ENCODE data around the gene TPRG1.

Gene TPRG1

GRCh38 chr3:189166321-189166720 is 5.5 kb upstream of the TPRG1 start:
- no peak overlapping the region for H3K27ac ChIP-seq (ENCODE audit: low read depth, low read length, severe bottlenecking)
- H3K9me3 ChIP-seq (ENCODE audit: control insufficient read depth, low read length): no peaks in the 10 kb centered on the region
- 92 to 94% methylated on average over 2 to 3 of the region's 5 CpGs for WGBS, 2 experiments (ENCODE audit: insufficient coverage in 2 of 2)
- H3K4me3 ChIP-seq (ENCODE audit: extremely low read depth, insufficient read depth, low read length, poor library complexity, severe bottlenecking): no peak overlapping the region
- H3K36me3 ChIP-seq (ENCODE audit: control insufficient read depth, insufficient read depth, low read length): no peaks in the 10 kb centered on the region
- H3K4me1 ChIP-seq (ENCODE audit: control insufficient read depth, insufficient read depth, low read length, poor library complexity, severe bottlenecking): no peaks in the 10 kb centered on the region

DNA sequence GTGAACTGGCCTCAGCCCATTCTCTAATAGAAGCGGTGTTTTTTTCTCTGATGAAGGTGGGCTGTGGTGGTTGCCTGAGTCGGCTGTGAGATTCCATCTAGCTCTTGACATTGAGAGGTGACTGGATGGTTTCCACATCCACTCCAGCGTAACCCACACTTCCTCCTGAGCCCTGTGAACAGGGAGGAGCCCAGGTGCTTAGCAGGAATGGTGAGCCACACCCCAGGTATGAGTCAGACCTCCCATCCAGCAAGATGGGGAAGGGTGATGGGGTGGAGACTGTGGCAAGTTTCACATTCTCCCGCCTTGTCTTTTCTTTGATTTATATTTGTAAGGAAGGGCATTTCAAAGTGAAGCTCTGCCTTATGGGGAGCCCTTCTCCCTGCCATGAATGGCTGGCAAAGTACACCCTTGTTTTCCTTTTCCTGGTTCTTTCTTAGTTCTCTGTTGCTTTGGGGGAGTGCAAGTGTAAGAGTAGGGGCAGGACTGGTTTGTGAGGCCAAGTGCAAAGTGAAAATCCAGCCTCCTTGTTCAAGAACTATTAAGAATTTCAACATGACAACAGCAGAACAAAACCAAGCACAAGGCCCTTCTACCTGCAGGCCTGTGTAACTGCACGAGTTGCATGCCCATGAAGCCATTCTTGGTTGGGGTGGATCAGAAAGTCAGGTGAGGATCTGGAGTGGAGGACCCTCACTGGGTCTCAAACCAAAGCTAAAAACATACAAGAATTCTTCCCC is 4.6 kb upstream of the TPRG1 start:
- Histone ChIP-seq H3K4me3 (ENCODE audit: extremely low read depth, insufficient read depth, low read length, poor library complexity, severe bottlenecking) (no peak overlapping the region), H3K27ac (ENCODE audit: low read depth, low read length, severe bottlenecking) (no peak overlapping the region)
- 87 to 100% methylated on average over 1 to 4 of the region's 5 CpGs for WGBS, 2 experiments (ENCODE audit: insufficient coverage in 2 of 2)

DNA sequence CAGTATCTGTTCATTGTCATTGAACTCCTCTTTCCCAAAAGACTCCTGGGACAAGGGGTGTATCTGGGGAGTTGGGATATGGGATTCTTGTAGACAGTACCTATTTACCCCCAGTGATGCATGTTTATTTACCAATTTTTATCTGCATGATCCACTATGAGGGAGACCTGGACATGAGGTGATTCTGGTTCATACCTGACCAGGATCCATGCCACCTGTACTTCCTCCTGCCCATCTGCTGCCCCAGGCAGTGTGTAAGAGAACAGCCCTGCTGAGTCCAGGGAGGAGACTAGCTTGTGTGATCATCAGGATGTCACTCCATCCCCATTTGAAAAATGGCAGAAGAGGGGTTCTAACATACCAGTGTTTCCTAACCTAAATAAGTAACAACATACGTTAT is 3.1 kb upstream of the TPRG1 start:
- WGBS, 2 experiments (ENCODE audit: insufficient coverage in 2 of 2): no CpG with 5 or more reads among the region's 1 CpG
- Histone ChIP-seq H3K4me3 (ENCODE audit: extremely low read depth, insufficient read depth, low read length, poor library complexity, severe bottlenecking) (no peak overlapping the region), H3K36me3 (ENCODE audit: control insufficient read depth, insufficient read depth, low read length) (no peaks in the 10 kb centered on the region), H3K27ac (ENCODE audit: low read depth, low read length, severe bottlenecking) (no peak overlapping the region), H3K4me1 (ENCODE audit: control insufficient read depth, insufficient read depth, low read length, poor library complexity, severe bottlenecking) (no peaks in the 10 kb centered on the region), H3K9me3 (ENCODE audit: control insufficient read depth, low read length) (no peaks in the 10 kb centered on the region)

More for the DNA sequence above, 4.6 kb upstream of the TPRG1 start:
- no peaks in the 10 kb centered on the region for H3K4me1 ChIP-seq (ENCODE audit: control insufficient read depth, insufficient read depth, low read length, poor library complexity, severe bottlenecking)
- H3K36me3 ChIP-seq (ENCODE audit: control insufficient read depth, insufficient read depth, low read length): no peaks in the 10 kb centered on the region
- H3K9me3 ChIP-seq (ENCODE audit: control insufficient read depth, low read length): no peaks in the 10 kb centered on the region

- Histone ChIP-seq H3K4me1 (ENCODE audit: control insufficient read depth, insufficient read depth, low read length, poor library complexity, severe bottlenecking) (no peaks in the 10 kb centered on the region), H3K27ac (ENCODE audit: low read depth, low read length, severe bottlenecking) (no peak overlapping the region), H3K9me3 (ENCODE audit: control insufficient read depth, low read length) (no peaks in the 10 kb centered on the region), H3K36me3 (ENCODE audit: control insufficient read depth, insufficient read depth, low read length) (no peaks in the 10 kb centered on the region), H3K4me3 (ENCODE audit: extremely low read depth, insufficient read depth, low read length, poor library complexity, severe bottlenecking) (no peak overlapping the region)
- 82 to 85% methylated on average over 5 to 6 of the region's 6 CpGs for WGBS, 2 experiments (ENCODE audit: insufficient coverage in 2 of 2)
Measured at GRCh38 chr3:189169728-189170127, 2.0 kb upstream of the TPRG1 start.

DNA sequence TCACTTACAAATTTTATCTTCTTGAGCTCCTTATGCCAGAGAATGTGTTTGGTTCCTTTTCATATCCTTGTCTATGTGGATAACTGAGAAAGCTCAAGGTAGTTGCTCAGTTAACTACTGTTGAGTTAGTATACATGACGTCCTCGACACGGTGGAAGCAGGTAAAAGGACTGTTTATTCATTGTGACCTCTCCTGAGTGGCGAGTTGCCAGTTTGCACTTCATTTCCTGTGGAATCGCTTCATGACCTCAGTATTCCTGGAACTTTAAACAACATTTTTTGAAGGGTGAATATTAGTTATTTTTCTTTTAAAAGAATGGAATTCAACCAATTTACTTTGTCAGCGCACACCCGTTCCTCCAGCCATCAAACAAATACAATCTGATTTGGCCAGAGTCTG is 1.2 kb upstream of the TPRG1 start:
- no peak overlapping the region for H3K27ac ChIP-seq (ENCODE audit: low read depth, low read length, severe bottlenecking)
- 92 to 98% methylated on average over 4 of the region's 7 CpGs for WGBS, 2 experiments (ENCODE audit: insufficient coverage in 2 of 2)
- H3K4me3 ChIP-seq (ENCODE audit: extremely low read depth, insufficient read depth, low read length, poor library complexity, severe bottlenecking): no peak overlapping the region
- H3K4me1 ChIP-seq (ENCODE audit: control insufficient read depth, insufficient read depth, low read length, poor library complexity, severe bottlenecking): no peaks in the 10 kb centered on the region
- H3K9me3 ChIP-seq (ENCODE audit: control insufficient read depth, low read length): no peaks in the 10 kb centered on the region
- no peaks in the 10 kb centered on the region for H3K36me3 ChIP-seq (ENCODE audit: control insufficient read depth, insufficient read depth, low read length)

DNA sequence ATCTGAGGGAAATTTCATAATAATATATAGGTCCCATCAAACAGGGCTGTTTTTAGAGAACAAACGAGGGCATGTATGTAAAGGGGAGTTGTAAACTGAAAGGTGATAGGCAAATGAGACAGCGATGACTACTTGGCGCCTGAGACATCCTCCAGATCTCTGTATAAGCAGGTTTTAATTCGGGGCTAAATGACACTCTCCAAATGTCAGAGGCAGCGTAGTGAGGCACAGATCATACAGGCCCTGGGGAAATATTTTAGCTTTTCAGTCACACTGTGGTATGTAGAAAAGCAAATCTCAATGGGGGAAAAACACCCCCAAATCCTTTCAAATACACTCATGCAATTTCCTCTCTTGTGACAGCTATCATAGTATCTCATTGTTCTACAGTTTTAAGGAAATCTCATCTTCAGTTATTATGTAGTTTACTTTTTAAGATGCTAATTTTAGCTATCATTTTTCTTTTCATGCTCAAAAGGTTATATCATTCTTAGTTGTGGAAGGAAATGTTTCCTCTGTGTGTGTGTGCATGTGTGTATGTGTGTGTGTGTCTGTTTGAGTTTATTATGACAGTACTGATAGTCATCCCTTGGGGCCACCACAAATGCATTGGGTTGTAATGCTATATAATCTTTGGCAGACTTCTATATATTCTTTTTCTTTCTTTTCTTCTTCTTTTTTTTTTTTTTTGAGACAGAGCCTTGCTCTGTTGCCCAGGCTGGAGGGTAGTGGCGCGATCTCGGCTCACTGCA is 1.1 kb downstream of the TPRG1 start:
- Histone ChIP-seq H3K27ac (ENCODE audit: low read depth, low read length, severe bottlenecking) (no peak overlapping the region), H3K36me3 (ENCODE audit: control insufficient read depth, insufficient read depth, low read length) (no peaks in the 10 kb centered on the region), H3K4me1 (ENCODE audit: control insufficient read depth, insufficient read depth, low read length, poor library complexity, severe bottlenecking) (no peaks in the 10 kb centered on the region), H3K9me3 (ENCODE audit: control insufficient read depth, low read length) (no peaks in the 10 kb centered on the region), H3K4me3 (ENCODE audit: extremely low read depth, insufficient read depth, low read length, poor library complexity, severe bottlenecking) (no peak overlapping the region)
- 85 to 95% methylated on average over 3 to 5 of the region's 8 CpGs for WGBS, 2 experiments (ENCODE audit: insufficient coverage in 2 of 2)

GRCh38 chr3:189184566-189184965 is 12.8 kb downstream of the TPRG1 start:
- H3K4me3 ChIP-seq (ENCODE audit: extremely low read depth, insufficient read depth, low read length, poor library complexity, severe bottlenecking): no peak overlapping the region
- no peaks in the 10 kb centered on the region for H3K4me1 ChIP-seq (ENCODE audit: control insufficient read depth, insufficient read depth, low read length, poor library complexity, severe bottlenecking)
- peaks cover 17% of the 10 kb centered on the region for H3K9me3 ChIP-seq (ENCODE audit: control insufficient read depth, low read length)
- no peak overlapping the region for H3K27ac ChIP-seq (ENCODE audit: low read depth, low read length, severe bottlenecking)
- no peaks in the 10 kb centered on the region for H3K36me3 ChIP-seq (ENCODE audit: control insufficient read depth, insufficient read depth, low read length)
- WGBS, 2 experiments (ENCODE audit: insufficient coverage in 2 of 2): 86 to 95% methylated on average over 6 to 7 of the region's 7 CpGs

DNA sequence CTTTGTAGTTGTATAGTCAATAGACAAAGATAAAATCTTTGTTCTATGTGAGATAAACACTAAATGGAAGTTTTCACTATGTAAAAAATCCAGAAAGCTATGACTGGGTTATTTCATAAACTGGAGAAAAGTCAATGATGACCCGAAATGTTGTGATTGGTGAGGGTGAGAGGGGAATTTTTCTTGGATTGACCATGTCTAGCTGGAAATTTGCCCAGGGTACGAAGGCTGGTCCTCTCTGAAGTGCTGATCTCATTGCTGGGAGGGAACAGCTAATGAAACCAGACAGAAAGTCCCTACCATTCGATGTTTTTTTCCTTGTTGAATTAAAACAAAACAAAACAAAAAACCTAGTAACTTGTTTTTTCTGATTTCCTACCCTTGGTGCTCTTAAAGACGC is 14.3 kb downstream of the TPRG1 start:
- 88 to 93% methylated on average over 2 to 3 of the region's 4 CpGs for WGBS, 2 experiments (ENCODE audit: insufficient coverage in 2 of 2)
- H3K9me3 ChIP-seq (ENCODE audit: control insufficient read depth, low read length): peaks cover 8% of the 10 kb centered on the region
- no peaks in the 10 kb centered on the region for H3K4me1 ChIP-seq (ENCODE audit: control insufficient read depth, insufficient read depth, low read length, poor library complexity, severe bottlenecking)
- no peak overlapping the region for H3K27ac ChIP-seq (ENCODE audit: low read depth, low read length, severe bottlenecking)
- H3K4me3 ChIP-seq (ENCODE audit: extremely low read depth, insufficient read depth, low read length, poor library complexity, severe bottlenecking): no peak overlapping the region
- no peaks in the 10 kb centered on the region for H3K36me3 ChIP-seq (ENCODE audit: control insufficient read depth, insufficient read depth, low read length)

- Histone ChIP-seq H3K36me3 (ENCODE audit: control insufficient read depth, insufficient read depth, low read length) (no peaks in the 10 kb centered on the region), H3K27ac (ENCODE audit: low read depth, low read length, severe bottlenecking) (no peak overlapping the region), H3K4me3 (ENCODE audit: extremely low read depth, insufficient read depth, low read length, poor library complexity, severe bottlenecking) (no peak overlapping the region), H3K9me3 (ENCODE audit: control insufficient read depth, low read length) (no peaks in the 10 kb centered on the region), H3K4me1 (ENCODE audit: control insufficient read depth, insufficient read depth, low read length, poor library complexity, severe bottlenecking) (no peaks in the 10 kb centered on the region)
Measured at GRCh38 chr3:189188466-189188865, 16.7 kb downstream of the TPRG1 start.

GRCh38 chr3:189192725-189193124 is 21.0 kb downstream of the TPRG1 start:
- no peak overlapping the region for H3K27ac ChIP-seq (ENCODE audit: low read depth, low read length, severe bottlenecking)
- no peaks in the 10 kb centered on the region for H3K36me3 ChIP-seq (ENCODE audit: control insufficient read depth, insufficient read depth, low read length)
- H3K4me3 ChIP-seq (ENCODE audit: extremely low read depth, insufficient read depth, low read length, poor library complexity, severe bottlenecking): no peak overlapping the region
- no peaks in the 10 kb centered on the region for H3K4me1 ChIP-seq (ENCODE audit: control insufficient read depth, insufficient read depth, low read length, poor library complexity, severe bottlenecking)
- H3K9me3 ChIP-seq (ENCODE audit: control insufficient read depth, low read length): peaks cover 10% of the 10 kb centered on the region

GRCh38 chr3:189195302-189195701 is 23.5 kb downstream of the TPRG1 start:
- Histone ChIP-seq H3K4me3 (ENCODE audit: extremely low read depth, insufficient read depth, low read length, poor library complexity, severe bottlenecking) (no peak overlapping the region), H3K4me1 (ENCODE audit: control insufficient read depth, insufficient read depth, low read length, poor library complexity, severe bottlenecking) (no peaks in the 10 kb centered on the region), H3K9me3 (ENCODE audit: control insufficient read depth, low read length) (peaks cover 10% of the 10 kb centered on the region), H3K27ac (ENCODE audit: low read depth, low read length, severe bottlenecking) (no peak overlapping the region), H3K36me3 (ENCODE audit: control insufficient read depth, insufficient read depth, low read length) (no peaks in the 10 kb centered on the region)
- WGBS, 2 experiments (ENCODE audit: insufficient coverage in 2 of 2): 88 to 91% methylated on average over 3 to 5 of the region's 5 CpGs
